K562 (cell line): ENCODE results near the gene ZNF138. TPM values are rescaled to one million over a fixed set of nuclear protein-coding genes. Genes with fewer than 3 reads are reported as not detected.
A peak's percentile ranks its signal among the peaks of the same experiment; 100 is the strongest.

Source experiments
- ARID1B ChIP-seq: fragments of 450-650 bp; IDR thresholded peaks from 2 replicates; pipeline ENCODE4 v1.6.1; 2016; ENCODE audit warnings: antibody characterized with exemption, mild to moderate bottlenecking, inconsistent platforms
- CCNT2 ChIP-seq: IDR thresholded peaks from 2 replicates; pipeline ENCODE4 v1.6.1; 2011; ENCODE audit warnings: borderline replicate concordance, low read depth, mild to moderate bottlenecking, moderate library complexity, mixed read lengths, low read length; ENCODE audit not compliant: insufficient read length; ENCODE audit errors: extremely low read depth
- DPF2 ChIP-seq: fragments of 450-650 bp; IDR thresholded peaks from 2 replicates; pipeline ENCODE4 v1.6.1; 2016
- ILF3 ChIP-seq: fragments of 450-650 bp; IDR thresholded peaks from 2 replicates; pipeline ENCODE4 v1.6.1; 2018; ENCODE audit warnings: antibody characterized with exemption, mild to moderate bottlenecking, moderate library complexity, borderline replicate concordance
- MNT ChIP-seq, 2 experiments: fragments of 450-650 bp; conservative IDR thresholded peaks; 2 replicates each; pipeline ENCODE4 v1.6.1; 2017; ENCODE audit warnings: mild to moderate bottlenecking in 2 of 2, moderate library complexity in 2 of 2
- POLR2H ChIP-seq: IDR thresholded peaks from 2 replicates; pipeline ENCODE4 v1.6.1; 2016; ENCODE audit warnings: missing genetic modification characterization, low read depth, mild to moderate bottlenecking, control low read depth, missing compliant biosample characterization, moderate library complexity
- SMARCC2 ChIP-seq: fragments of 450-650 bp; IDR thresholded peaks from 2 replicates; pipeline ENCODE4 v1.6.1; 2017; ENCODE audit warnings: antibody characterized with exemption, moderate library complexity, mild to moderate bottlenecking, low read depth
- SPI1 ChIP-seq: IDR thresholded peaks from 2 replicates; pipeline ENCODE4 v1.6.1; 2011; ENCODE audit warnings: low read depth, low read length, control low read depth, borderline replicate concordance
- SRF ChIP-seq, 2 experiments: fragments of 250-450, 450-650 bp in 1 of 2; sonication (Bioruptor Pico) in 1 of 2; sonication (generic) in 1 of 2; formaldehyde crosslinking; IDR thresholded peaks; 2 replicates each; pipeline versions ENCODE4 v1.5.0 to v1.5.1; 2020 to 2022; ENCODE audit warnings: mild to moderate bottlenecking in 1 of 2, missing genetic modification reagents in 1 of 2
- SRSF3 ChIP-seq: fragments of 200-400 bp; formaldehyde crosslinking; IDR thresholded peaks from 2 replicates; pipeline ENCODE4 v1.6.1; 2016; ENCODE audit warnings: mild to moderate bottlenecking, low read length, moderate library complexity; ENCODE audit not compliant: insufficient read depth
- TCF3 ChIP-seq: sonication (generic); formaldehyde crosslinking; IDR thresholded peaks from 2 replicates; pipeline ENCODE4 v1.4.0; 2020; ENCODE audit warnings: mild to moderate bottlenecking, missing genetic modification reagents
- TEAD4 ChIP-seq, 2 experiments: sonication (generic) in 1 of 2; formaldehyde crosslinking in 1 of 2; IDR thresholded peaks; 2 replicates each; pipeline versions ENCODE4 v1.6.1 to v1.8.0; 2012 to 2022; ENCODE audit warnings: borderline replicate concordance in 1 of 2, inconsistent platforms in 1 of 2, low read length in 1 of 2, mild to moderate bottlenecking in 1 of 2, missing genetic modification reagents in 1 of 2
- ZFX ChIP-seq: sonication (generic); formaldehyde crosslinking; IDR thresholded peaks from 2 replicates; pipeline ENCODE4 v1.8.0; 2022; ENCODE audit warnings: mild to moderate bottlenecking, missing genetic modification reagents, moderate library complexity
- ZNF232 ChIP-seq: sonication (generic); formaldehyde crosslinking; IDR thresholded peaks from 2 replicates; pipeline ENCODE4 v1.8.0; 2022; ENCODE audit warnings: mild to moderate bottlenecking, missing genetic modification reagents
- ZNF76 ChIP-seq: fragments of 250-450 bp; sonication (Bioruptor Pico); IDR thresholded peaks from 2 replicates; pipeline ENCODE4 v1.4.0; 2020; ENCODE audit warnings: mild to moderate bottlenecking, moderate library complexity, borderline replicate concordance
- polyA plus RNA-seq, 8 experiments: library from polyadenylated mRNA; depleted of rRNA in 4 of 8; stranded (reverse) in 5 of 8; unstranded in 3 of 8; fragments of >200 nt; fragmentation: Nextera tagmentation in 2 of 8; fragmentation: Illumina TruSeq in 1 of 8; extraction: Ambion mirVana in 2 of 8; extraction: Trizol in 1 of 8; gene quantifications; 2 replicates each; pipeline versions ENCODE4 v1.2.1 to v1.2.3, GENCODE V29; 2011 to 2014; ENCODE audit warnings: inconsistent platforms in 1 of 8, missing spikeins in 1 of 8
- total RNA-seq, 7 experiments: library from RNA; depleted of rRNA in 6 of 7; stranded (reverse); fragments of >200 nt in 6 of 7; fragmentation: Illumina TruSeq in 2 of 7; extraction: Trizol in 2 of 7; gene quantifications; 2 replicates each; pipeline versions ENCODE4 v1.2.1 to v1.2.3, GENCODE V29; 2011 to 2021; ENCODE audit warnings: low replicate concordance in 1 of 7
- TF ChIP-seq, protein P1 (sequence below): fragments of 250-450 bp; sonication (Bioruptor Pico); IDR thresholded peaks from 2 replicates; pipeline ENCODE4 v1.4.0; 2020; ENCODE audit warnings: mild to moderate bottlenecking, moderate library complexity, borderline replicate concordance
- TF ChIP-seq, protein P2 (sequence below): fragments of 250-450 bp; sonication (Bioruptor Pico); IDR thresholded peaks from 2 replicates; pipeline ENCODE4 v1.4.0; 2020
- TF ChIP-seq, protein P3 (sequence below): fragments of 250-450 bp; sonication (Bioruptor Pico); IDR thresholded peaks from 2 replicates; pipeline ENCODE4 v1.8.0; 2021; ENCODE audit warnings: moderate library complexity, mild to moderate bottlenecking, inconsistent platforms
- TF ChIP-seq, protein P4 (sequence below): fragments of 450-650 bp; IDR thresholded peaks from 2 replicates; pipeline ENCODE4 v1.6.1; 2016

Gene ZNF138
- total and polyA plus RNA-seq, 9 of the 15 experiments (the other 6 are each of a cell fraction or from before 2014, with no cell fraction given) = 14.6 to 34.9 (median 22.6) TPM

GRCh38 chr7:64787295-64787694, 6.9 kb upstream of the ZNF138 start (continued):
- TF ChIP-seq POLR2H (tag) (no peak), ILF3 (no peak), TCF3 (peak; percentile 27; the same call in 1 of the 2 replicates), SMARCC2 (peak; percentile 41; the same call in 1 of the 2 replicates), ZNF76 (CRISPR knock-in tag) (no peak), SRSF3 (no peak), ZFX (CRISPR knock-in tag) (no peak), ZNF232 (CRISPR knock-in tag) (no peak), ARID1B (peak; percentile 73), SPI1 (peak; percentile 91), SRF (CRISPR knock-in tag; IDR thresholded peaks at IDR 0.05) (no peak), DPF2 (0 out of 2 replicates have a peak, but pooled peaks have one; percentile 39), MNT (conservative IDR thresholded peaks at IDR 0.05) (0 out of 4 replicates have a peak, but pooled peaks of 1 of the 2 experiments have one; percentile 5), TEAD4 (IDR thresholded peaks at IDR 0.05; ENCODE audit: low read length) (0 out of 2 replicates have a peak, but pooled peaks have one; percentile 41), TEAD4 (CRISPR knock-in tag; IDR thresholded peaks at IDR 0.05; ENCODE audit: borderline replicate concordance) (no peak), CCNT2 (peak; percentile 19)
- TF ChIP-seq, protein P1, sequence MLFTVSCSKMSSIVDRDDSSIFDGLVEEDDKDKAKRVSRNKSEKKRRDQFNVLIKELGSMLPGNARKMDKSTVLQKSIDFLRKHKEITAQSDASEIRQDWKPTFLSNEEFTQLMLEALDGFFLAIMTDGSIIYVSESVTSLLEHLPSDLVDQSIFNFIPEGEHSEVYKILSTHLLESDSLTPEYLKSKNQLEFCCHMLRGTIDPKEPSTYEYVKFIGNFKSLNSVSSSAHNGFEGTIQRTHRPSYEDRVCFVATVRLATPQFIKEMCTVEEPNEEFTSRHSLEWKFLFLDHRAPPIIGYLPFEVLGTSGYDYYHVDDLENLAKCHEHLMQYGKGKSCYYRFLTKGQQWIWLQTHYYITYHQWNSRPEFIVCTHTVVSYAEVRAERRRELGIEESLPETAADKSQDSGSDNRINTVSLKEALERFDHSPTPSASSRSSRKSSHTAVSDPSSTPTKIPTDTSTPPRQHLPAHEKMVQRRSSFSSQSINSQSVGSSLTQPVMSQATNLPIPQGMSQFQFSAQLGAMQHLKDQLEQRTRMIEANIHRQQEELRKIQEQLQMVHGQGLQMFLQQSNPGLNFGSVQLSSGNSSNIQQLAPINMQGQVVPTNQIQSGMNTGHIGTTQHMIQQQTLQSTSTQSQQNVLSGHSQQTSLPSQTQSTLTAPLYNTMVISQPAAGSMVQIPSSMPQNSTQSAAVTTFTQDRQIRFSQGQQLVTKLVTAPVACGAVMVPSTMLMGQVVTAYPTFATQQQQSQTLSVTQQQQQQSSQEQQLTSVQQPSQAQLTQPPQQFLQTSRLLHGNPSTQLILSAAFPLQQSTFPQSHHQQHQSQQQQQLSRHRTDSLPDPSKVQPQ (CRISPR knock-in tag) = no peak
- TF ChIP-seq, protein P2, sequence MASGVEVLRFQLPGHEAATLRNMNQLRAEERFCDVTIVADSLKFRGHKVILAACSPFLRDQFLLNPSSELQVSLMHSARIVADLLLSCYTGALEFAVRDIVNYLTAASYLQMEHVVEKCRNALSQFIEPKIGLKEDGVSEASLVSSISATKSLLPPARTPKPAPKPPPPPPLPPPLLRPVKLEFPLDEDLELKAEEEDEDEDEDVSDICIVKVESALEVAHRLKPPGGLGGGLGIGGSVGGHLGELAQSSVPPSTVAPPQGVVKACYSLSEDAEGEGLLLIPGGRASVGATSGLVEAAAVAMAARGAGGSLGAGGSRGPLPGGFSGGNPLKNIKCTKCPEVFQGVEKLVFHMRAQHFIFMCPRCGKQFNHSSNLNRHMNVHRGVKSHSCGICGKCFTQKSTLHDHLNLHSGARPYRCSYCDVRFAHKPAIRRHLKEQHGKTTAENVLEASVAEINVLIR (CRISPR knock-in tag) = no peak
- TF ChIP-seq, protein P3, sequence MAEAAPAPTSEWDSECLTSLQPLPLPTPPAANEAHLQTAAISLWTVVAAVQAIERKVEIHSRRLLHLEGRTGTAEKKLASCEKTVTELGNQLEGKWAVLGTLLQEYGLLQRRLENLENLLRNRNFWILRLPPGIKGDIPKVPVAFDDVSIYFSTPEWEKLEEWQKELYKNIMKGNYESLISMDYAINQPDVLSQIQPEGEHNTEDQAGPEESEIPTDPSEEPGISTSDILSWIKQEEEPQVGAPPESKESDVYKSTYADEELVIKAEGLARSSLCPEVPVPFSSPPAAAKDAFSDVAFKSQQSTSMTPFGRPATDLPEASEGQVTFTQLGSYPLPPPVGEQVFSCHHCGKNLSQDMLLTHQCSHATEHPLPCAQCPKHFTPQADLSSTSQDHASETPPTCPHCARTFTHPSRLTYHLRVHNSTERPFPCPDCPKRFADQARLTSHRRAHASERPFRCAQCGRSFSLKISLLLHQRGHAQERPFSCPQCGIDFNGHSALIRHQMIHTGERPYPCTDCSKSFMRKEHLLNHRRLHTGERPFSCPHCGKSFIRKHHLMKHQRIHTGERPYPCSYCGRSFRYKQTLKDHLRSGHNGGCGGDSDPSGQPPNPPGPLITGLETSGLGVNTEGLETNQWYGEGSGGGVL = no peak
- TF ChIP-seq, protein P4, sequence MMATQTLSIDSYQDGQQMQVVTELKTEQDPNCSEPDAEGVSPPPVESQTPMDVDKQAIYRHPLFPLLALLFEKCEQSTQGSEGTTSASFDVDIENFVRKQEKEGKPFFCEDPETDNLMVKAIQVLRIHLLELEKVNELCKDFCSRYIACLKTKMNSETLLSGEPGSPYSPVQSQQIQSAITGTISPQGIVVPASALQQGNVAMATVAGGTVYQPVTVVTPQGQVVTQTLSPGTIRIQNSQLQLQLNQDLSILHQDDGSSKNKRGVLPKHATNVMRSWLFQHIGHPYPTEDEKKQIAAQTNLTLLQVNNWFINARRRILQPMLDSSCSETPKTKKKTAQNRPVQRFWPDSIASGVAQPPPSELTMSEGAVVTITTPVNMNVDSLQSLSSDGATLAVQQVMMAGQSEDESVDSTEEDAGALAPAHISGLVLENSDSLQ = peak; percentile 54; the same call in 1 of the 2 replicates
